Vagina (tissue), 2 donors: ENCODE measurements around the gene FBXL7.

ENCODE experiments used
- CTCF ChIP-seq, 3 experiments: fragments of 450-650 bp in 2 of 3; fragments of 200-600 bp in 1 of 3; sonication (generic) in 1 of 3; IDR thresholded peaks; one replicate each; pipeline ENCODE4 v1.5.1; 2017 to 2019; ENCODE audit warnings: antibody characterized with exemption in 3 of 3, mild to moderate bottlenecking in 2 of 3, moderate library complexity in 2 of 3
- POLR2A ChIP-seq, 2 donors: fragments of 450-650 bp; IDR thresholded peaks; one replicate each; pipeline ENCODE4 v1.6.1; 2017; ENCODE audit warnings: antibody characterized with exemption in 2 of 2, mild to moderate bottlenecking in 2 of 2, moderate library complexity in 2 of 2

DNA sequence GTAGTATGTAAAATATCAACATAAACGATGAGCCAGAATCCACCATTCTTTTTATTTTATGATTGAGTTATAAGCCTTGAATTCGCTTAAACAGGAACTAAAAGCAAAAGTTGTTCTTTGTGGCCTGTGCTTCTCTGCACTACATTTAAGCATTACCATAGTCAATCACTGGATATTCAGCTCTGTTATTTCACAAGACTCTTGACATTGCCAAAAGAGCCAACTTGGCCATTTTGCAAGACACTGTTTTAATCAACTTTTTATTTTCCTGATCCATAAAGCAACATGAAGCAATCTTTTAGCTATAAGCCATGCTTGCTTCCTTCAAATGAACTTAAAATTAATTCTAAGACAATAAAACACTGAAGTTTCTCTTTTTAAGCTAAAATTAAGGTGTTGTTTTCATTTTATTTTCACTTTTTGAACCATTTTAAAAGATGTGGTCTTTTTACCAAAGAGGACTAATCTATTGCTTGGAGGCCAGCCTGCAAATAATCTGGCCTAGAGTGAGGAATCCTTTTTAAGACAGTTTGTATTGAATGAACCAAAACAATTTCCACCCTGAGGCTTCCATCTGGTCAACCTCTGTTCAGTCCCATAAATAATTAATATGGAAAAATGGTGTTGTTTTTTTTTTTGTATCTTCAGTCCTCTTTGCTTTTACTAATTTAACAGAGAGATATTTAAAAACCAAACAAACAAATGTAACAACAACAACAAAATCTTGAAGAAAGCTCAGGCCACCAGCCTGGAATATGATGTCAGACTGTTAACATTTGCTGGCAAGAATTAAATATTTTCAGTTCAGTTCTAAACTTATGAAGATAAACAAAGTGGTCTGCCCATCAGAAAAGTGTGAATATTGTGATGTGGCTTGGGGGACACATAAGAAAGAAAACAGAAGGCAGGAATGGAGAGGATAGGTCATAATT is 405.2 kb downstream of the FBXL7 start:
- TF ChIP-seq POLR2A (IDR thresholded peaks at IDR 0.05) (no peak), CTCF (IDR thresholded peaks at IDR 0.05) (no peak)
